K562 (cell line): ENCODE data around the gene LIPT1. TPM values are rescaled to one million over a fixed set of nuclear protein-coding genes. Genes with fewer than 3 reads are reported as not detected.

ENCODE experiments used
- ATAC-seq: fragments of 200-7000 bp; cut with Tn5 transposase; 3 replicates; pipeline ENCODE4 v1.9.1; 2020; ENCODE audit warnings: moderate library complexity
- BruUV-seq: library from RNA; stranded (reverse); fragments of 400-500 nt; replicated peaks from 2 replicates; lab custom pipeline; 2021; lab: Mats Ljungman, UMichigan
- CTCF ChIA-PET: fragments of 300-600 bp; formaldehyde crosslinking; extraction: SDS; loops from one replicate; lab custom pipeline; 2021; ENCODE audit warnings: low intra/inter-chr PET ratio; lab: Yijun Ruan, JAX
- POLR2A ChIA-PET: fragments of 300-600, 350-650 bp; sonication (Branson Sonifier 250); formaldehyde crosslinking; extraction: SDS; loops from one replicate; lab custom pipeline; 2021; ENCODE audit warnings: antibody characterized with exemption, inconsistent platforms; lab: Yijun Ruan, JAX
- DNase-seq, 4 experiments: peaks; one replicate each; pipeline versions ENCODE4 v3.0.0 to v3.0.0-alpha.2; 2011 to 2018; ENCODE audit warnings: low spot score in 3 of 4, mixed read lengths in 3 of 4; ENCODE audit errors: extremely low read depth in 1 of 4
- FAIRE-seq: peaks from 2 replicates; lab custom pipeline; 2011; peaks lifted over from hg19 to GRCh38; lab: Jason Lieb, UNC
- H2AFZ ChIP-seq: 2 replicates; pipeline ENCODE4 v1.6.0; 2011; ENCODE audit warnings: low read depth, low read length, control low read depth, inconsistent platforms
- H3K27ac ChIP-seq: fragments of 200-600 bp; 3 replicates; pipeline ENCODE4 v1.8.0; 2011; ENCODE audit warnings: low read depth, mild to moderate bottlenecking, control low read depth, inconsistent platforms, low read length, moderate library complexity, mixed read lengths; ENCODE audit errors: extremely low read depth
- H3K27me3 ChIP-seq, 2 experiments: fragments of 300-600 bp in 1 of 2; 2 replicates in 1 of 2; 3 replicates in 1 of 2; pipeline versions ENCODE4 v1.6.0 to v1.8.0; 2011; ENCODE audit warnings: inconsistent platforms in 2 of 2, low read length in 2 of 2, mild to moderate bottlenecking in 1 of 2, mixed read lengths in 1 of 2, moderate library complexity in 1 of 2; ENCODE audit not compliant: control insufficient read depth in 2 of 2, insufficient read depth in 2 of 2
- H3K36me3 ChIP-seq: fragments of 300-600 bp; 3 replicates; pipeline ENCODE4 v1.8.0; 2011; ENCODE audit warnings: mild to moderate bottlenecking, low read length, inconsistent platforms; ENCODE audit not compliant: control insufficient read depth, insufficient read depth
- H3K4me1 ChIP-seq, 2 experiments: fragments of 200-600 bp in 1 of 2; replicated peaks in 1 of 2; 2 replicates in 1 of 2; 3 replicates in 1 of 2; pipeline versions ENCODE4 v1.5.1 to v1.8.0; 2011; ENCODE audit warnings: inconsistent platforms in 2 of 2, low read length in 2 of 2, mild to moderate bottlenecking in 1 of 2, mixed read lengths in 1 of 2, moderate library complexity in 1 of 2; ENCODE audit not compliant: control insufficient read depth in 2 of 2, insufficient read depth in 2 of 2
- H3K4me2 ChIP-seq: 2 replicates; pipeline ENCODE4 v1.6.1; 2011; ENCODE audit warnings: low read length, control low read depth, inconsistent platforms, mixed read lengths; ENCODE audit not compliant: insufficient read depth
- H3K4me3 ChIP-seq: fragments of 200-600 bp; sonication (generic), shearing (Covaris generic); 2 replicates; pipeline ENCODE4 v1.5.1; 2016; ENCODE audit warnings: control low read depth, inconsistent platforms
- H3K79me2 ChIP-seq: fragments of 200-600 bp; 3 replicates; pipeline ENCODE4 v1.8.0; 2011; ENCODE audit warnings: low read length, inconsistent platforms; ENCODE audit not compliant: control insufficient read depth, insufficient read depth
- H3K9ac ChIP-seq, 2 experiments: 2 replicates each; pipeline versions ENCODE4 v1.6.0 to v1.6.1; 2011; ENCODE audit warnings: low read depth in 2 of 2, low read length in 2 of 2, control low read depth in 1 of 2, inconsistent platforms in 1 of 2, mild to moderate bottlenecking in 1 of 2, mixed read lengths in 1 of 2; ENCODE audit not compliant: insufficient read depth in 1 of 2
- H3K9me1 ChIP-seq: one replicate; pipeline ENCODE4 v1.6.0; 2011; ENCODE audit warnings: inconsistent platforms, mild to moderate bottlenecking, low read length, moderate library complexity; ENCODE audit not compliant: control insufficient read depth, insufficient read depth
- H3K9me3 ChIP-seq: replicated peaks from 2 replicates; pipeline ENCODE4 v1.5.1; 2011; ENCODE audit warnings: low read depth, low read length, inconsistent platforms; ENCODE audit not compliant: control insufficient read depth, insufficient read depth
- H4K20me1 ChIP-seq: replicated peaks from 2 replicates; pipeline ENCODE4 v1.6.1; 2011; ENCODE audit warnings: low read length, inconsistent platforms, mixed read lengths; ENCODE audit not compliant: control insufficient read depth, insufficient read depth
- CCNT2 ChIP-seq: IDR thresholded peaks from 2 replicates; pipeline ENCODE4 v1.6.1; 2011; ENCODE audit warnings: borderline replicate concordance, low read depth, mild to moderate bottlenecking, moderate library complexity, mixed read lengths, low read length; ENCODE audit not compliant: insufficient read length; ENCODE audit errors: extremely low read depth
- CEBPB ChIP-seq: fragments of 450-650 bp; IDR thresholded peaks from 2 replicates; pipeline ENCODE4 v1.6.1; 2016; ENCODE audit warnings: missing genetic modification characterization, missing compliant biosample characterization
- TAF7 ChIP-seq: fragments of 450-650 bp; IDR thresholded peaks from 2 replicates; pipeline ENCODE4 v1.6.1; 2016; ENCODE audit warnings: missing genetic modification characterization, missing compliant biosample characterization
- WGBS: fragments of 100-300 bp; shearing (Covaris generic); methylation state at CpG from one replicate; pipeline ENCODE4 v1.1.6; 2016; ENCODE audit warnings: low coverage, mixed read lengths; ENCODE audit not compliant: insufficient coverage; ENCODE audit errors: missing lambda C conversion rate; 5-methylcytosine and 5-hydroxymethylcytosine counted together
- in situ Hi-C: fragments of 300-500 bp; cut with MboI; formaldehyde crosslinking; loops from 4 replicates; pipeline ENCODE4 v1.15.0; 2018; ENCODE audit warnings: inconsistent platforms, mixed read lengths
- intact Hi-C: fragments of 100-400 bp; cut with micrococcal nuclease; formaldehyde crosslinking; loops from 2 replicates; pipeline ENCODE4 v1.14.2; 2022
- polyA plus RNA-seq, 8 experiments: library from polyadenylated mRNA; depleted of rRNA in 4 of 8; stranded (reverse) in 5 of 8; unstranded in 3 of 8; fragments of >200 nt; fragmentation: Nextera tagmentation in 2 of 8; fragmentation: Illumina TruSeq in 1 of 8; extraction: Ambion mirVana in 2 of 8; extraction: Trizol in 1 of 8; gene quantifications; 2 replicates each; pipeline versions ENCODE4 v1.2.1 to v1.2.3, GENCODE V29; 2011 to 2014; ENCODE audit warnings: inconsistent platforms in 1 of 8, missing spikeins in 1 of 8
- total RNA-seq, 7 experiments: library from RNA; depleted of rRNA in 6 of 7; stranded (reverse); fragments of >200 nt in 6 of 7; fragmentation: Illumina TruSeq in 2 of 7; extraction: Trizol in 2 of 7; gene quantifications; 2 replicates each; pipeline versions ENCODE4 v1.2.1 to v1.2.3, GENCODE V29; 2011 to 2021; ENCODE audit warnings: low replicate concordance in 1 of 7
- TF ChIP-seq, protein P1 (sequence below): sonication (generic); IDR thresholded peaks from 2 replicates; pipeline ENCODE4 v1.6.1; 2016
- TF ChIP-seq, protein P2 (sequence below): fragments of 200-800 bp; sonication (Bioruptor generic); IDR thresholded peaks from 2 replicates; pipeline ENCODE4 v1.6.1; 2017; ENCODE audit warnings: missing genetic modification characterization, missing compliant biosample characterization

The LIPT1 gene
- total and polyA plus RNA-seq, 9 of the 15 experiments (the other 6 are each of a cell fraction or from before 2014, with no cell fraction given), result 6.4 to 18.3 (median 11.6) TPM

DNA sequence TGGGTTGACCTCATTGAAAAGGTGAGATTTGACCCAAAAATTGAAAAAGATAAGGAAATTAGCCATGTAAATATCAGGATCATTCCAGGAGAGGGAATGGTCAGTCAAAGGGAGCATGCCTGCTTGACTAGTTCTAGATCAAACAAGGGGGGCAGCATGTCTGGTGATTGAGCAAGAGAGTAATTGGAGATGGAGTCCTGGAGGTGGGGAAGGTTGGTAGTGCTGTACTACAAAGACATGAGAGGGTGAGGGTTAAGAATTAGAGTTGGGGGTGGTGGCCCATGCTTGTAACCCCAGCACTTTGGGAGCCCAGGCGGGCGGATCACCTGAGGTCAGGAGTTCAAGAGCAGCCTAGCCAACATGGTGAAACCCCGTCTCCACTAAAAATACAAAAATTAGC lies 28.3 kb downstream of the LIPT1 start:
- H3K79me2 ChIP-seq, result peaks cover 87% of the 10 kb centered on the region
- no TSS peak for BruUV-seq
- ChIA-PET CTCF (no interaction called here), POLR2A (no interaction called here)
- ATAC-seq (peak; percentile 12; the same call in 1 of the 3 replicates), FAIRE-seq (no peak), DNase-seq (peak in 1 of 4 experiments; percentile 26)
- H3K4me3 ChIP-seq, result peak overlapping the region; percentile 72
- H3K9me1 ChIP-seq, result peaks cover 5% of the 10 kb centered on the region
- H3K4me1 ChIP-seq, result peaks cover 0 to 14% of the 10 kb centered on the region in 2 experiments
- peak overlapping the region in 1 of 2 experiments; percentile 87; a peak in 2 of 4 replicates for H3K9ac ChIP-seq
- H3K4me2 ChIP-seq, result peak overlapping the region; percentile 89
- H4K20me1 ChIP-seq, result no peaks in the 10 kb centered on the region
- in situ Hi-C loops, result no loop called here
- peaks cover 40% of the 10 kb centered on the region for H3K36me3 ChIP-seq
- no peaks in the 10 kb centered on the region for H3K27me3 ChIP-seq
- intact Hi-C loops, result no loop called here
- H3K27ac ChIP-seq, result peak overlapping the region; percentile 88; the same call in 2 of the 3 replicates
- H2AFZ ChIP-seq, result no peak overlapping the region
- TF ChIP-seq TAF7, result no peak
- no peak for TF ChIP-seq CCNT2
- TF ChIP-seq, protein P1, sequence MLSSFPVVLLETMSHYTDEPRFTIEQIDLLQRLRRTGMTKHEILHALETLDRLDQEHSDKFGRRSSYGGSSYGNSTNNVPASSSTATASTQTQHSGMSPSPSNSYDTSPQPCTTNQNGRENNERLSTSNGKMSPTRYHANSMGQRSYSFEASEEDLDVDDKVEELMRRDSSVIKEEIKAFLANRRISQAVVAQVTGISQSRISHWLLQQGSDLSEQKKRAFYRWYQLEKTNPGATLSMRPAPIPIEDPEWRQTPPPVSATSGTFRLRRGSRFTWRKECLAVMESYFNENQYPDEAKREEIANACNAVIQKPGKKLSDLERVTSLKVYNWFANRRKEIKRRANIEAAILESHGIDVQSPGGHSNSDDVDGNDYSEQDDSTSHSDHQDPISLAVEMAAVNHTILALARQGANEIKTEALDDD, result peak; percentile 30; the same call in 1 of the 2 replicates
- TF ChIP-seq, protein P2, sequence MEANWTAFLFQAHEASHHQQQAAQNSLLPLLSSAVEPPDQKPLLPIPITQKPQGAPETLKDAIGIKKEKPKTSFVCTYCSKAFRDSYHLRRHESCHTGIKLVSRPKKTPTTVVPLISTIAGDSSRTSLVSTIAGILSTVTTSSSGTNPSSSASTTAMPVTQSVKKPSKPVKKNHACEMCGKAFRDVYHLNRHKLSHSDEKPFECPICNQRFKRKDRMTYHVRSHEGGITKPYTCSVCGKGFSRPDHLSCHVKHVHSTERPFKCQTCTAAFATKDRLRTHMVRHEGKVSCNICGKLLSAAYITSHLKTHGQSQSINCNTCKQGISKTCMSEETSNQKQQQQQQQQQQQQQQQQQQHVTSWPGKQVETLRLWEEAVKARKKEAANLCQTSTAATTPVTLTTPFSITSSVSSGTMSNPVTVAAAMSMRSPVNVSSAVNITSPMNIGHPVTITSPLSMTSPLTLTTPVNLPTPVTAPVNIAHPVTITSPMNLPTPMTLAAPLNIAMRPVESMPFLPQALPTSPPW (CRISPR knock-in tag), result 0 out of 2 replicates have a peak, but pooled peaks have one; percentile 14
- TF ChIP-seq CEBPB (tag), result peak; percentile 72
- 65% methylated on average over 3 of the region's 3 CpGs for WGBS
- H3K9me3 ChIP-seq, result no peaks in the 10 kb centered on the region
